Measurements from ENCODE around the gene FRMD6.

The FRMD6 gene

GRCh38 chr14:51616256-51616655 is 35.5 kb upstream of the FRMD6 start:
- no peak overlapping the region for H3K4me3 ChIP-seq (ENCODE audit: low read length)
- H3K9me3 ChIP-seq (ENCODE audit: control insufficient read depth, low read depth, low read length): no peaks in the 10 kb centered on the region
- H3K9ac ChIP-seq (ENCODE audit: low read length): no peak overlapping the region
- H3K4me1 ChIP-seq (ENCODE audit: control insufficient read depth, low read depth, low read length): no peaks in the 10 kb centered on the region
- H3K36me3 ChIP-seq (ENCODE audit: control insufficient read depth, low read depth, low read length): no peaks in the 10 kb centered on the region
- no peak overlapping the region for H3K27ac ChIP-seq (ENCODE audit: low read length)
- H3K27me3 ChIP-seq (ENCODE audit: control insufficient read depth, insufficient read depth, low read length): no peaks in the 10 kb centered on the region

- Histone ChIP-seq H3K9ac (ENCODE audit: low read length) (no peak overlapping the region), H3K36me3 (ENCODE audit: control insufficient read depth, low read depth, low read length) (no peaks in the 10 kb centered on the region), H3K9me3 (ENCODE audit: control insufficient read depth, low read depth, low read length) (no peaks in the 10 kb centered on the region), H3K4me3 (ENCODE audit: low read length) (no peak overlapping the region), H3K27me3 (ENCODE audit: control insufficient read depth, insufficient read depth, low read length) (no peaks in the 10 kb centered on the region), H3K27ac (ENCODE audit: low read length) (no peak overlapping the region), H3K4me1 (ENCODE audit: control insufficient read depth, low read depth, low read length) (no peaks in the 10 kb centered on the region)
These were observed 34.8 kb upstream of the FRMD6 start for GRCh38 chr14:51616724-51617409.

- no peaks in the 10 kb centered on the region for H3K36me3 ChIP-seq (ENCODE audit: control insufficient read depth, low read depth, low read length)
- H3K27ac ChIP-seq (ENCODE audit: low read length): no peak overlapping the region
- no peaks in the 10 kb centered on the region for H3K9me3 ChIP-seq (ENCODE audit: control insufficient read depth, low read depth, low read length)
- no peaks in the 10 kb centered on the region for H3K27me3 ChIP-seq (ENCODE audit: control insufficient read depth, insufficient read depth, low read length)
- no peaks in the 10 kb centered on the region for H3K4me1 ChIP-seq (ENCODE audit: control insufficient read depth, low read depth, low read length)
- no peak overlapping the region for H3K4me3 ChIP-seq (ENCODE audit: low read length)
- H3K9ac ChIP-seq (ENCODE audit: low read length): no peak overlapping the region
These were observed 32.1 kb upstream of the FRMD6 start for GRCh38 chr14:51619561-51619960.

GRCh38 chr14:51620056-51620455 is 31.7 kb upstream of the FRMD6 start:
- no peak overlapping the region for H3K27ac ChIP-seq (ENCODE audit: low read length)

GRCh38 chr14:51621654-51622053 is 30.1 kb upstream of the FRMD6 start:
- H3K4me3 ChIP-seq (ENCODE audit: low read length): no peak overlapping the region
- H3K27ac ChIP-seq (ENCODE audit: low read length): no peak overlapping the region
- no peaks in the 10 kb centered on the region for H3K36me3 ChIP-seq (ENCODE audit: control insufficient read depth, low read depth, low read length)
- H3K9me3 ChIP-seq (ENCODE audit: control insufficient read depth, low read depth, low read length): no peaks in the 10 kb centered on the region
- no peaks in the 10 kb centered on the region for H3K4me1 ChIP-seq (ENCODE audit: control insufficient read depth, low read depth, low read length)
- no peaks in the 10 kb centered on the region for H3K27me3 ChIP-seq (ENCODE audit: control insufficient read depth, insufficient read depth, low read length)
- no peak overlapping the region for H3K9ac ChIP-seq (ENCODE audit: low read length)

More at GRCh38 chr14:51620056-51620455, 31.7 kb upstream of the FRMD6 start:
- H3K9me3 ChIP-seq (ENCODE audit: control insufficient read depth, low read depth, low read length): no peaks in the 10 kb centered on the region
- no peak overlapping the region for H3K9ac ChIP-seq (ENCODE audit: low read length)
- H3K27me3 ChIP-seq (ENCODE audit: control insufficient read depth, insufficient read depth, low read length): no peaks in the 10 kb centered on the region
- H3K36me3 ChIP-seq (ENCODE audit: control insufficient read depth, low read depth, low read length): no peaks in the 10 kb centered on the region
- no peaks in the 10 kb centered on the region for H3K4me1 ChIP-seq (ENCODE audit: control insufficient read depth, low read depth, low read length)
- H3K4me3 ChIP-seq (ENCODE audit: low read length): no peak overlapping the region

- Histone ChIP-seq H3K9me3 (ENCODE audit: control insufficient read depth, low read depth, low read length) (no peaks in the 10 kb centered on the region), H3K27ac (ENCODE audit: low read length) (no peak overlapping the region), H3K4me1 (ENCODE audit: control insufficient read depth, low read depth, low read length) (no peaks in the 10 kb centered on the region), H3K27me3 (ENCODE audit: control insufficient read depth, insufficient read depth, low read length) (no peaks in the 10 kb centered on the region), H3K4me3 (ENCODE audit: low read length) (no peak overlapping the region), H3K36me3 (ENCODE audit: control insufficient read depth, low read depth, low read length) (no peaks in the 10 kb centered on the region), H3K9ac (ENCODE audit: low read length) (no peak overlapping the region)
These were observed 29.3 kb upstream of the FRMD6 start for GRCh38 chr14:51622376-51622775.

- no peak overlapping the region for H3K4me3 ChIP-seq (ENCODE audit: low read length)
- no peak overlapping the region for H3K9ac ChIP-seq (ENCODE audit: low read length)
- no peaks in the 10 kb centered on the region for H3K27me3 ChIP-seq (ENCODE audit: control insufficient read depth, insufficient read depth, low read length)
- no peaks in the 10 kb centered on the region for H3K36me3 ChIP-seq (ENCODE audit: control insufficient read depth, low read depth, low read length)
- H3K9me3 ChIP-seq (ENCODE audit: control insufficient read depth, low read depth, low read length): no peaks in the 10 kb centered on the region
- no peak overlapping the region for H3K27ac ChIP-seq (ENCODE audit: low read length)
- no peaks in the 10 kb centered on the region for H3K4me1 ChIP-seq (ENCODE audit: control insufficient read depth, low read depth, low read length)
These were observed 26.6 kb upstream of the FRMD6 start for GRCh38 chr14:51624955-51625569.

- no peaks in the 10 kb centered on the region for H3K9me3 ChIP-seq (ENCODE audit: control insufficient read depth, low read depth, low read length)
- no peaks in the 10 kb centered on the region for H3K4me1 ChIP-seq (ENCODE audit: control insufficient read depth, low read depth, low read length)
- no peak overlapping the region for H3K9ac ChIP-seq (ENCODE audit: low read length)
- no peak overlapping the region for H3K27ac ChIP-seq (ENCODE audit: low read length)
- no peaks in the 10 kb centered on the region for H3K36me3 ChIP-seq (ENCODE audit: control insufficient read depth, low read depth, low read length)
- no peak overlapping the region for H3K4me3 ChIP-seq (ENCODE audit: low read length)
- no peaks in the 10 kb centered on the region for H3K27me3 ChIP-seq (ENCODE audit: control insufficient read depth, insufficient read depth, low read length)
These were observed 25.5 kb upstream of the FRMD6 start for GRCh38 chr14:51626185-51626584.

- H3K9me3 ChIP-seq (ENCODE audit: control insufficient read depth, low read depth, low read length): no peaks in the 10 kb centered on the region
- no peaks in the 10 kb centered on the region for H3K36me3 ChIP-seq (ENCODE audit: control insufficient read depth, low read depth, low read length)
- no peak overlapping the region for H3K4me3 ChIP-seq (ENCODE audit: low read length)
- no peaks in the 10 kb centered on the region for H3K27me3 ChIP-seq (ENCODE audit: control insufficient read depth, insufficient read depth, low read length)
- H3K27ac ChIP-seq (ENCODE audit: low read length): no peak overlapping the region
- H3K4me1 ChIP-seq (ENCODE audit: control insufficient read depth, low read depth, low read length): no peaks in the 10 kb centered on the region
- H3K9ac ChIP-seq (ENCODE audit: low read length): no peak overlapping the region
These were observed 24.9 kb upstream of the FRMD6 start for GRCh38 chr14:51626788-51627187.

- Histone ChIP-seq H3K4me1 (ENCODE audit: control insufficient read depth, low read depth, low read length) (no peaks in the 10 kb centered on the region), H3K9ac (ENCODE audit: low read length) (no peak overlapping the region), H3K9me3 (ENCODE audit: control insufficient read depth, low read depth, low read length) (no peaks in the 10 kb centered on the region)
These were observed 24.4 kb upstream of the FRMD6 start for GRCh38 chr14:51627313-51627712.

GRCh38 chr14:51628238-51628637 is 23.5 kb upstream of the FRMD6 start:
- Histone ChIP-seq H3K4me1 (ENCODE audit: control insufficient read depth, low read depth, low read length) (no peaks in the 10 kb centered on the region), H3K27me3 (ENCODE audit: control insufficient read depth, insufficient read depth, low read length) (no peaks in the 10 kb centered on the region), H3K27ac (ENCODE audit: low read length) (no peak overlapping the region), H3K9me3 (ENCODE audit: control insufficient read depth, low read depth, low read length) (no peaks in the 10 kb centered on the region), H3K4me3 (ENCODE audit: low read length) (no peak overlapping the region), H3K9ac (ENCODE audit: low read length) (no peak overlapping the region), H3K36me3 (ENCODE audit: control insufficient read depth, low read depth, low read length) (no peaks in the 10 kb centered on the region)

More at GRCh38 chr14:51627313-51627712, 24.4 kb upstream of the FRMD6 start:
- H3K4me3 ChIP-seq (ENCODE audit: low read length): no peak overlapping the region
- H3K36me3 ChIP-seq (ENCODE audit: control insufficient read depth, low read depth, low read length): no peaks in the 10 kb centered on the region
- H3K27me3 ChIP-seq (ENCODE audit: control insufficient read depth, insufficient read depth, low read length): no peaks in the 10 kb centered on the region
- no peak overlapping the region for H3K27ac ChIP-seq (ENCODE audit: low read length)

GRCh38 chr14:51630987-51631386 is 20.7 kb upstream of the FRMD6 start:
- no peaks in the 10 kb centered on the region for H3K27me3 ChIP-seq (ENCODE audit: control insufficient read depth, insufficient read depth, low read length)
- H3K9me3 ChIP-seq (ENCODE audit: control insufficient read depth, low read depth, low read length): no peaks in the 10 kb centered on the region
- H3K4me1 ChIP-seq (ENCODE audit: control insufficient read depth, low read depth, low read length): no peaks in the 10 kb centered on the region
- H3K36me3 ChIP-seq (ENCODE audit: control insufficient read depth, low read depth, low read length): no peaks in the 10 kb centered on the region
- H3K9ac ChIP-seq (ENCODE audit: low read length): no peak overlapping the region
- no peak overlapping the region for H3K4me3 ChIP-seq (ENCODE audit: low read length)
- no peak overlapping the region for H3K27ac ChIP-seq (ENCODE audit: low read length)

Measured in iPS-18a (cell line).